Measurements from ENCODE around the gene RNF223. TPM values are rescaled to one million over a fixed set of nuclear protein-coding genes. Genes with fewer than 3 reads are reported as not detected.
"Not testable (repeated sequence)": the region's sequence is repeated elsewhere in the genome, so short reads cannot be mapped to it uniquely, and the experiment has no call there.

RNF223 gene
- polyA plus RNA-seq, 4 donors: 0.15 to 0.45 (median 0.18) TPM; not detected in 1

GRCh38 chr1:1067284-1067859 lies 6.7 kb downstream of the RNF223 start:
- DNase-seq: no peak
- Histone ChIP-seq H3K4me3 (ENCODE audit: low read depth in 1 of 3, low read length in 3 of 3) (no peak overlapping the region), H3K36me3 (ENCODE audit: control insufficient read depth in 3 of 3, insufficient read depth in 2 of 3, low read depth in 1 of 3, low read length in 3 of 3) (no peaks in the 10 kb centered on the region), H3K4me1 (ENCODE audit: control insufficient read depth in 3 of 3, insufficient read depth in 2 of 3, low read depth in 1 of 3, low read length in 2 of 3) (peaks cover 0 to 15% (median 0%) of the 10 kb centered on the region in 3 donors), H3K27me3 (ENCODE audit: control insufficient read depth in 3 of 3, insufficient read depth in 3 of 3, low read length in 3 of 3) (peaks cover 0 to 58% (median 11%) of the 10 kb centered on the region in 3 donors), H3K9me3 (ENCODE audit: control insufficient read depth in 2 of 2, insufficient read depth in 1 of 2, low read depth in 1 of 2, low read length in 1 of 2) (no peaks in the 10 kb centered on the region), H3K27ac (ENCODE audit: low read depth in 1 of 3, low read length in 2 of 3) (no peak overlapping the region)
- WGBS, 3 donors: 79 to 86% (median 80%) methylated on average over 48 to 54 of the region's 54 CpGs
- no peak for FAIRE-seq

- Histone ChIP-seq H3K9me3 (ENCODE audit: control insufficient read depth in 2 of 2, insufficient read depth in 1 of 2, low read depth in 1 of 2, low read length in 1 of 2) (no peaks in the 10 kb centered on the region), H3K4me3 (ENCODE audit: low read depth in 1 of 3, low read length in 3 of 3) (no peak overlapping the region), H3K36me3 (ENCODE audit: control insufficient read depth in 3 of 3, insufficient read depth in 2 of 3, low read depth in 1 of 3, low read length in 3 of 3) (no peaks in the 10 kb centered on the region), H3K4me1 (ENCODE audit: control insufficient read depth in 3 of 3, insufficient read depth in 2 of 3, low read depth in 1 of 3, low read length in 2 of 3) (peaks cover 0 to 18% (median 0%) of the 10 kb centered on the region in 3 donors), H3K27me3 (ENCODE audit: control insufficient read depth in 3 of 3, insufficient read depth in 3 of 3, low read length in 3 of 3) (peaks cover 0 to 64% (median 13%) of the 10 kb centered on the region in 3 donors), H3K27ac (ENCODE audit: low read depth in 1 of 3, low read length in 2 of 3) (no peak overlapping the region)
- DNase-seq (no peak), FAIRE-seq (no peak)
- 46 to 63% (median 57%) methylated on average over 27 of the region's 27 CpGs for WGBS, 3 donors
Measured at GRCh38 chr1:1066403-1067283, 7.5 kb downstream of the RNF223 start.

- DNase-seq; FAIRE-seq; H3K36me3 ChIP-seq (ENCODE audit: control insufficient read depth in 3 of 3, insufficient read depth in 2 of 3, low read depth in 1 of 3, low read length in 3 of 3); H3K9me3 ChIP-seq (ENCODE audit: control insufficient read depth in 2 of 2, insufficient read depth in 1 of 2, low read depth in 1 of 2, low read length in 1 of 2); H3K27ac ChIP-seq (ENCODE audit: low read depth in 1 of 3, low read length in 2 of 3); H3K4me3 ChIP-seq (ENCODE audit: low read depth in 1 of 3, low read length in 3 of 3): not testable (repeated sequence)
- 40 to 62% (median 59%) methylated on average over 11 of the region's 11 CpGs for WGBS, 3 donors
- H3K27me3 ChIP-seq (ENCODE audit: control insufficient read depth in 3 of 3, insufficient read depth in 3 of 3, low read length in 3 of 3): peaks cover 0 to 71% (median 16%) of the 10 kb centered on the region in 3 donors
- peaks cover 0 to 18% (median 0%) of the 10 kb centered on the region in 3 donors for H3K4me1 ChIP-seq (ENCODE audit: control insufficient read depth in 3 of 3, insufficient read depth in 2 of 3, low read depth in 1 of 3, low read length in 2 of 3)
Measured at GRCh38 chr1:1065940-1066304, 8.2 kb downstream of the RNF223 start.

GRCh38 chr1:1065265-1065939 lies 8.7 kb downstream of the RNF223 start:
- FAIRE-seq (no peak), DNase-seq (peak in 1 of 2 donors; percentile 32)
- H3K4me3 ChIP-seq (ENCODE audit: low read depth in 1 of 3, low read length in 3 of 3): no peak overlapping the region
- 23 to 51% (median 31%) methylated on average over 19 to 20 of the region's 20 CpGs for WGBS, 3 donors
- peaks cover 0 to 74% (median 16%) of the 10 kb centered on the region in 3 donors for H3K27me3 ChIP-seq (ENCODE audit: control insufficient read depth in 3 of 3, insufficient read depth in 3 of 3, low read length in 3 of 3)
- H3K36me3 ChIP-seq (ENCODE audit: control insufficient read depth in 3 of 3, insufficient read depth in 2 of 3, low read depth in 1 of 3, low read length in 3 of 3): no peaks in the 10 kb centered on the region
- no peaks in the 10 kb centered on the region for H3K9me3 ChIP-seq (ENCODE audit: control insufficient read depth in 2 of 2, insufficient read depth in 1 of 2, low read depth in 1 of 2, low read length in 1 of 2)
- peaks cover 0 to 18% (median 0%) of the 10 kb centered on the region in 3 donors for H3K4me1 ChIP-seq (ENCODE audit: control insufficient read depth in 3 of 3, insufficient read depth in 2 of 3, low read depth in 1 of 3, low read length in 2 of 3)
- H3K27ac ChIP-seq (ENCODE audit: low read depth in 1 of 3, low read length in 2 of 3): no peak overlapping the region

- FAIRE-seq (no peak), DNase-seq (peak; percentile 55 to 77)
- Histone ChIP-seq H3K9me3 (ENCODE audit: control insufficient read depth in 2 of 2, insufficient read depth in 1 of 2, low read depth in 1 of 2, low read length in 1 of 2) (no peaks in the 10 kb centered on the region), H3K36me3 (ENCODE audit: control insufficient read depth in 3 of 3, insufficient read depth in 2 of 3, low read depth in 1 of 3, low read length in 3 of 3) (no peaks in the 10 kb centered on the region), H3K27ac (ENCODE audit: low read depth in 1 of 3, low read length in 2 of 3) (no peak overlapping the region), H3K4me1 (ENCODE audit: control insufficient read depth in 3 of 3, insufficient read depth in 2 of 3, low read depth in 1 of 3, low read length in 2 of 3) (peaks cover 0 to 23% (median 0%) of the 10 kb centered on the region in 3 donors), H3K4me3 (ENCODE audit: low read depth in 1 of 3, low read length in 3 of 3) (no peak overlapping the region), H3K27me3 (ENCODE audit: control insufficient read depth in 3 of 3, insufficient read depth in 3 of 3, low read length in 3 of 3) (peaks cover under 1 to 78% (median 16%) of the 10 kb centered on the region in 3 donors)
- 3 to 13% (median 4%) methylated on average over 42 to 50 of the region's 50 CpGs for WGBS, 3 donors
Measured at GRCh38 chr1:1063945-1064831, 9.9 kb downstream of the RNF223 start.

GRCh38 chr1:1063261-1063944 lies 10.7 kb downstream of the RNF223 start:
- Histone ChIP-seq H3K4me3 (ENCODE audit: low read depth in 1 of 3, low read length in 3 of 3) (no peak overlapping the region), H3K9me3 (ENCODE audit: control insufficient read depth in 2 of 2, insufficient read depth in 1 of 2, low read depth in 1 of 2, low read length in 1 of 2) (no peaks in the 10 kb centered on the region), H3K27me3 (ENCODE audit: control insufficient read depth in 3 of 3, insufficient read depth in 3 of 3, low read length in 3 of 3) (peaks cover 8 to 86% (median 19%) of the 10 kb centered on the region in 3 donors), H3K36me3 (ENCODE audit: control insufficient read depth in 3 of 3, insufficient read depth in 2 of 3, low read depth in 1 of 3, low read length in 3 of 3) (no peaks in the 10 kb centered on the region), H3K4me1 (ENCODE audit: control insufficient read depth in 3 of 3, insufficient read depth in 2 of 3, low read depth in 1 of 3, low read length in 2 of 3) (peaks cover 0 to 27% (median 2%) of the 10 kb centered on the region in 3 donors), H3K27ac (ENCODE audit: low read depth in 1 of 3, low read length in 2 of 3) (no peak overlapping the region)
- DNase-seq (no peak), FAIRE-seq (no peak)
- WGBS, 3 donors: 56 to 68% (median 65%) methylated on average over 21 to 24 of the region's 24 CpGs

GRCh38 chr1:1062348-1063163 lies 11.6 kb downstream of the RNF223 start:
- FAIRE-seq (no peak), DNase-seq (no peak)
- no peaks in the 10 kb centered on the region for H3K9me3 ChIP-seq (ENCODE audit: control insufficient read depth in 2 of 2, insufficient read depth in 1 of 2, low read depth in 1 of 2, low read length in 1 of 2)
- peaks cover 8 to 86% (median 19%) of the 10 kb centered on the region in 3 donors for H3K27me3 ChIP-seq (ENCODE audit: control insufficient read depth in 3 of 3, insufficient read depth in 3 of 3, low read length in 3 of 3)
- H3K36me3 ChIP-seq (ENCODE audit: control insufficient read depth in 3 of 3, insufficient read depth in 2 of 3, low read depth in 1 of 3, low read length in 3 of 3): no peaks in the 10 kb centered on the region
- H3K27ac ChIP-seq (ENCODE audit: low read depth in 1 of 3, low read length in 2 of 3): no peak overlapping the region
- no peak overlapping the region for H3K4me3 ChIP-seq (ENCODE audit: low read depth in 1 of 3, low read length in 3 of 3)
- H3K4me1 ChIP-seq (ENCODE audit: control insufficient read depth in 3 of 3, insufficient read depth in 2 of 3, low read depth in 1 of 3, low read length in 2 of 3): peaks cover 0 to 22% (median 2%) of the 10 kb centered on the region in 3 donors
- WGBS, 3 donors: 15 to 25% (median 19%) methylated on average over 28 to 29 of the region's 29 CpGs

Data from small intestine (tissue), 7 donors.